Activated T-helper 1 cell treated with anti-CD3 and anti-CD28 coated beads, Interleukin-2, amount 50 U/mL, for 16 hours (primary cell): ENCODE data around the gene MARS1.
A peak's percentile ranks its signal among the peaks of the same experiment; 100 is the strongest.

ENCODE experiments used
- DNase-seq, 2 donors: peaks; one replicate each; pipeline ENCODE4 v3.0.0-alpha.2; 2020; ENCODE audit warnings: low read depth in 1 of 2, low spot score in 1 of 2

MARS1 gene

GRCh38 chr12:57470970-57471656, 16.8 kb upstream of the MARS1 start:
- DNase-seq = no peak

- no peak for DNase-seq
Observed at GRCh38 chr12:57471661-57472060, 16.2 kb upstream of the MARS1 start.

- DNase-seq = no peak
Observed at GRCh38 chr12:57472391-57472790, 15.5 kb upstream of the MARS1 start.

- no peak for DNase-seq
Observed at GRCh38 chr12:57473392-57473791, 14.5 kb upstream of the MARS1 start.

GRCh38 chr12:57473886-57474285, 14.0 kb upstream of the MARS1 start:
- DNase-seq = no peak

GRCh38 chr12:57474430-57474829, 13.4 kb upstream of the MARS1 start:
- no peak for DNase-seq

- no peak for DNase-seq
Observed at GRCh38 chr12:57474862-57475261, 13.0 kb upstream of the MARS1 start.

GRCh38 chr12:57475271-57476161, 12.4 kb upstream of the MARS1 start:
- no peak for DNase-seq

GRCh38 chr12:57476162-57476992, 11.5 kb upstream of the MARS1 start:
- DNase-seq = peak in 1 of 2 donors; percentile 56

GRCh38 chr12:57476993-57477709, 10.7 kb upstream of the MARS1 start:
- no peak for DNase-seq

- DNase-seq = no peak
Observed at GRCh38 chr12:57477710-57478681, 9.9 kb upstream of the MARS1 start.

- no peak for DNase-seq
Observed at GRCh38 chr12:57479043-57479375, 8.9 kb upstream of the MARS1 start.

- DNase-seq = no peak
Observed at GRCh38 chr12:57479376-57480115, 8.3 kb upstream of the MARS1 start, which contains the start of gene ARHGAP9. ARHGAP9 (minus strand) TSS chr12:57479866; CDS start chr12:57479406, 460 bp downstream.

- DNase-seq = no peak
Observed at GRCh38 chr12:57481671-57482070, 6.2 kb upstream of the MARS1 start.

GRCh38 chr12:57483466-57483865, 4.4 kb upstream of the MARS1 start:
- no peak for DNase-seq

GRCh38 chr12:57485695-57486094, 2.2 kb upstream of the MARS1 start:
- DNase-seq = no peak

- DNase-seq = no peak
Observed at GRCh38 chr12:57487055-57487596, 742 bp upstream of the MARS1 start.

- DNase-seq = no peak
Observed at GRCh38 chr12:57488402-57489156, 711 bp downstream of the MARS1 start.
